Body of pancreas (tissue), 4 donors: ENCODE data around the gene DYNLL1. TPM values are rescaled to one million over a fixed set of nuclear protein-coding genes. Genes with fewer than 3 reads are reported as not detected.

Experiments
- ATAC-seq: fragments of 150-250 bp; one replicate; pipeline ENCODE4 v1.9.1; 2016
- DNase-seq, 4 donors: peaks; one replicate each; pipeline ENCODE4 v3.0.0-alpha.2; 2019
- H3K27ac ChIP-seq, 4 donors: fragments of 200-600 bp; sonication (generic); 1 replicate in 3 of 4; 2 replicates in 1 of 4; pipeline versions ENCODE4 v1.5.1 to v1.6.1; 2016 to 2019; ENCODE audit warnings: mild to moderate bottlenecking in 1 of 4, mixed read lengths in 1 of 4, moderate library complexity in 1 of 4
- H3K27me3 ChIP-seq, 2 donors: fragments of 200-600 bp; sonication (generic); one replicate each; pipeline ENCODE4 v1.6.0; 2016; ENCODE audit warnings: mild to moderate bottlenecking in 1 of 2
- H3K36me3 ChIP-seq, 2 donors: fragments of 200-600 bp; sonication (generic); replicated peaks in 1 of 2; 2 replicates each; pipeline ENCODE4 v1.5.1; 2016; ENCODE audit warnings: low read depth in 2 of 2; ENCODE audit not compliant: insufficient read depth in 1 of 2
- H3K4me1 ChIP-seq: fragments of 200-600 bp; sonication (generic); one replicate; pipeline ENCODE4 v1.6.0; 2016
- H3K4me3 ChIP-seq, 2 donors: fragments of 200-600 bp; sonication (generic); 1 replicate in 1 of 2; 2 replicates in 1 of 2; pipeline ENCODE4 v1.5.1; 2016 to 2019
- H3K9me3 ChIP-seq, 3 donors: fragments of 200-600 bp; sonication (generic); 1 replicate in 2 of 3; 2 replicates in 1 of 3; pipeline ENCODE4 v1.5.1; 2016
- POLR2A ChIP-seq, 3 donors: fragments of 450-650 bp; IDR thresholded peaks; one replicate each; pipeline ENCODE4 v1.6.1; 2016; ENCODE audit warnings: antibody characterized with exemption in 3 of 3, mild to moderate bottlenecking in 2 of 3
- WGBS, 2 donors: methylation state at CpG; one replicate each; pipeline ENCODE4 v1.1.5; 2017; 5-methylcytosine and 5-hydroxymethylcytosine counted together
- intact Hi-C: fragments of 100-400 bp; cut with DNase I; formaldehyde crosslinking; loops from one replicate; pipeline ENCODE4 v1.15.1; 2023
- total RNA-seq, 2 donors: library from RNA; depleted of rRNA; stranded (reverse); fragments of >200 nt; gene quantifications; one replicate each; pipeline ENCODE4 v1.1.0, GENCODE V29; 2016
- TF ChIP-seq, protein P1 (sequence below), 7 experiments: fragments of 450-650 bp in 4 of 7; fragments of 200-600 bp in 3 of 7; sonication (generic) in 3 of 7; IDR thresholded peaks; one replicate each; pipeline ENCODE4 v1.5.1; 2016 to 2019; ENCODE audit warnings: antibody characterized with exemption in 7 of 7

Gene DYNLL1
- total RNA-seq, 2 donors from 2014 or later = 48.5 to 143 TPM

DNA sequence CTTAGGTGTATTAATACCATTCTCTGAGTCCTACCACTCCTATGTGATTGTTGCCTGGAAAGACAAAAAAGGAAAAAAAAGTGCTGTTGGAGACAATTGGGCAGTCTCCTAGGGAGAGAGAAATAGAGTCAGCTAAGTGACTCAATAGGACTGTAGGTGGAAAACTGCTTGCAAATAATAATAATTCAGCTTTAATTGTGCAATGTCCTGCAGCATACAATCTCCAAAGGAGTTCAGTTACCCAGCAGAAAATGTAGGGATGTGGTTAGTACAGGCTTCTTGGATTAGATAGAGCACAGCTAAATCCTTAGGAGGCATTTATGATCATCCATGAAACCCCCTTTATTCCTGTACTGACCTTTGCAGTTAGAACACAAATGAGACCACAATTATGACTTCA lies 23.4 kb upstream of the DYNLL1 start:
- DNase-seq (no peak), ATAC-seq (no peak)
- no peak for TF ChIP-seq POLR2A (IDR thresholded peaks at IDR 0.05)
- TF ChIP-seq, protein P1, sequence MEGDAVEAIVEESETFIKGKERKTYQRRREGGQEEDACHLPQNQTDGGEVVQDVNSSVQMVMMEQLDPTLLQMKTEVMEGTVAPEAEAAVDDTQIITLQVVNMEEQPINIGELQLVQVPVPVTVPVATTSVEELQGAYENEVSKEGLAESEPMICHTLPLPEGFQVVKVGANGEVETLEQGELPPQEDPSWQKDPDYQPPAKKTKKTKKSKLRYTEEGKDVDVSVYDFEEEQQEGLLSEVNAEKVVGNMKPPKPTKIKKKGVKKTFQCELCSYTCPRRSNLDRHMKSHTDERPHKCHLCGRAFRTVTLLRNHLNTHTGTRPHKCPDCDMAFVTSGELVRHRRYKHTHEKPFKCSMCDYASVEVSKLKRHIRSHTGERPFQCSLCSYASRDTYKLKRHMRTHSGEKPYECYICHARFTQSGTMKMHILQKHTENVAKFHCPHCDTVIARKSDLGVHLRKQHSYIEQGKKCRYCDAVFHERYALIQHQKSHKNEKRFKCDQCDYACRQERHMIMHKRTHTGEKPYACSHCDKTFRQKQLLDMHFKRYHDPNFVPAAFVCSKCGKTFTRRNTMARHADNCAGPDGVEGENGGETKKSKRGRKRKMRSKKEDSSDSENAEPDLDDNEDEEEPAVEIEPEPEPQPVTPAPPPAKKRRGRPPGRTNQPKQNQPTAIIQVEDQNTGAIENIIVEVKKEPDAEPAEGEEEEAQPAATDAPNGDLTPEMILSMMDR (IDR thresholded peaks at IDR 0.05) = no peak
- no peak overlapping the region for H3K27ac ChIP-seq
- H3K4me3 ChIP-seq = no peak overlapping the region
- intact Hi-C loops = no loop called here
- no peaks in the 10 kb centered on the region for H3K36me3 ChIP-seq
- H3K4me1 ChIP-seq = peaks cover 16% of the 10 kb centered on the region
- H3K27me3 ChIP-seq = no peaks in the 10 kb centered on the region
- no peaks in the 10 kb centered on the region for H3K9me3 ChIP-seq

DNA sequence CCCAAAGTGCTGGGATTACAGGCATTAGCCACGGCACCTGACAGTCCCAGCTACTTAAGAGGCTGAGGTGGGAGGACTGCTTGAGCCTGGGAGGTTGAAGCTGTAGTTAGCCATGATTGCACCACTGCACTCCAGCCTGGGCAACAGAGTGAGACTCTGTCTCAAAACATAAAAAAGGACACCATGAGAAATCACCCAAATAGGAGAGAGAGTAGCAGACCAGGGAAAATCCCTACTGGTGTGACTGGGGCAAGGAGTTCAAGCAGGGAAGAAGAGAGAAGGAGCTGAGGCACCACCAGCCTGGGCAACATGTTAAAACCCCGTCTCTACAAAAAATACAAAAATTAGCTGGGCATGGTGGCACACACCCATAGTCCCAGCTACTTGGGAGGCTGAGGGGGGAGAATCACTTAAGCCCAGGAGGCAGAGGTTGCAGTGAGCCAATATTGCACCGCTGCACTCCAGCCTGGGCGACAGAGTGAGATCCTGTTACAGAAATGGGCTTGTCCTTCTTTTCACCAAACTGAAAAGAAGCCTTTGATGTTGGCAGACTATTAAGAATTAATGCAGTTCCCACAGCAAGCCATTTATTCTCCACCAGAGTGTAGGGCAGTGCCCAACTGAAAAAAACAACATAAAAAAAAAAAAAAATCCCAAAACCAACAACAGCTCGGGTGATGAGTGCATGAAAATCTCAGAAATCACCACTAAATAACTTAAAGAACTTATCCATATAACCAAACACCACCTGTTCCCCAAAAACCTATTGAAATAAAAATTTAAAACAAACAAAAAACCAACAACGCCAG lies 21.9 kb upstream of the DYNLL1 start:
- Histone ChIP-seq H3K27me3 (no peaks in the 10 kb centered on the region), H3K9me3 (no peaks in the 10 kb centered on the region), H3K4me3 (no peak overlapping the region), H3K27ac (peak overlapping the region in 1 of 4 donors; percentile 63), H3K4me1 (peaks cover 7% of the 10 kb centered on the region), H3K36me3 (no peaks in the 10 kb centered on the region)
- TF ChIP-seq, protein P1 (IDR thresholded peaks at IDR 0.05) = no peak
- no peak for TF ChIP-seq POLR2A (IDR thresholded peaks at IDR 0.05)
- intact Hi-C loops = no loop called here
- DNase-seq = no peak
- 73 to 74% methylated on average over 6 of the region's 6 CpGs for WGBS, 2 donors
- ATAC-seq = no peak

DNA sequence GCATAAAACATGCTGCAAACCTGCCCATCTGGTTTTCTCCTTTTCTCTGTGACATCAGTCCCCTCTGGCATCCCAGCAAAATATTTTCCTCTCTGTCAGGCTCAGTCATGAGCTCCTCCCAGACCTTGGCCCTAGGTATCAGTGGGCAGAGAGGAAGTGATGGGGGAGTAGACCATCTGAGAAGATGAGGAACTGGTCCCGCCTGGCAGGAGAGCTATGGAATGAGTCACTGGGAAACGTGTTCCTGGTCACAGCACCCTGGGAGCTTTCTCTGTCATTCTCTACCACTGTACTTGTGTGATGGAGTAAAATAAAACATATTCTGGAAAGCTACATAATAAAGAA lies 21.3 kb upstream of the DYNLL1 start:
- TF ChIP-seq, protein P1 (IDR thresholded peaks at IDR 0.05) = no peak
- TF ChIP-seq POLR2A (IDR thresholded peaks at IDR 0.05) = no peak
- Histone ChIP-seq H3K9me3 (no peaks in the 10 kb centered on the region), H3K27ac (peak overlapping the region in 1 of 4 donors; percentile 63), H3K36me3 (no peaks in the 10 kb centered on the region), H3K27me3 (no peaks in the 10 kb centered on the region), H3K4me3 (no peak overlapping the region), H3K4me1 (peaks cover 7% of the 10 kb centered on the region)
- 17 to 31% methylated on average over 2 of the region's 2 CpGs for WGBS, 2 donors
- intact Hi-C loops = no loop called here
- DNase-seq (peak in 3 of 4 donors; percentile 32 to 61 (median 48)), ATAC-seq (peak; percentile 36)

- WGBS, 2 donors = 100% methylated on average over 1 of the region's 1 CpG
- ATAC-seq = no peak
- Histone ChIP-seq H3K4me1 (peaks cover under 1% of the 10 kb centered on the region), H3K27ac (no peak overlapping the region), H3K4me3 (no peak overlapping the region), H3K27me3 (no peaks in the 10 kb centered on the region), H3K36me3 (no peaks in the 10 kb centered on the region), H3K9me3 (no peaks in the 10 kb centered on the region)
- intact Hi-C loops = no loop called here
- no peak for DNase-seq
- TF ChIP-seq, protein P1 (IDR thresholded peaks at IDR 0.05) = no peak
- TF ChIP-seq POLR2A (IDR thresholded peaks at IDR 0.05) = no peak
Measured at GRCh38 chr12:120475643-120476042, 20.3 kb upstream of the DYNLL1 start.

- H3K4me1 ChIP-seq = no peaks in the 10 kb centered on the region
- WGBS, 2 donors = 93 to 100% methylated on average over 1 of the region's 1 CpG
- H3K27me3 ChIP-seq = no peaks in the 10 kb centered on the region
- ATAC-seq (no peak), DNase-seq (no peak)
- intact Hi-C loops = no loop called here
- no peaks in the 10 kb centered on the region for H3K36me3 ChIP-seq
- H3K27ac ChIP-seq = no peak overlapping the region
- no peak overlapping the region for H3K4me3 ChIP-seq
- no peaks in the 10 kb centered on the region for H3K9me3 ChIP-seq
- no peak for TF ChIP-seq POLR2A (IDR thresholded peaks at IDR 0.05)
- TF ChIP-seq, protein P1 (IDR thresholded peaks at IDR 0.05) = no peak
Measured at GRCh38 chr12:120479458-120479857, 16.5 kb upstream of the DYNLL1 start.
